Neural cell (in vitro differentiated cells): Measurements from ENCODE around the gene DGKG. TPM values are rescaled to one million over a fixed set of nuclear protein-coding genes. Genes with fewer than 3 reads are reported as not detected.

ENCODE experiments used
- H2AFZ ChIP-seq: fragments of 200-600, 300-800 bp; sonication (generic), shearing (Covaris generic); 2 replicates; pipeline ENCODE4 v1.6.0; 2014; ENCODE audit warnings: low read depth, mild to moderate bottlenecking, antibody characterized with exemption, low read length, moderate library complexity
- H3F3A ChIP-seq: fragments of 200-600 bp; shearing (Covaris generic); 2 replicates; pipeline ENCODE4 v1.6.1; 2016; ENCODE audit warnings: mild to moderate bottlenecking, moderate library complexity, mixed read lengths, antibody characterized with exemption, low read length; ENCODE audit not compliant: insufficient read depth, poor library complexity, severe bottlenecking
- H3K27ac ChIP-seq: fragments of 200-600, 300-800 bp; sonication (generic), shearing (Covaris generic); 2 replicates; pipeline ENCODE4 v1.5.1; 2014; ENCODE audit warnings: mild to moderate bottlenecking, low read length, moderate library complexity
- H3K27me3 ChIP-seq: fragments of 300-800, 200-600 bp; sonication (generic), shearing (Covaris generic); 2 replicates; pipeline ENCODE4 v1.6.0; 2014; ENCODE audit warnings: mild to moderate bottlenecking, low read depth, low read length, moderate library complexity; ENCODE audit not compliant: insufficient read depth
- H3K36me3 ChIP-seq: fragments of 300-800, 200-600 bp; sonication (generic), shearing (Covaris generic); 2 replicates; pipeline ENCODE4 v1.5.1; 2014; ENCODE audit warnings: mild to moderate bottlenecking, antibody characterized with exemption, low read length, moderate library complexity; ENCODE audit not compliant: insufficient read depth
- H3K4me2 ChIP-seq: fragments of 300-800, 200-600 bp; sonication (generic), shearing (Covaris generic); 2 replicates; pipeline ENCODE4 v1.6.0; 2014; ENCODE audit warnings: mild to moderate bottlenecking, low read length
- H3K4me3 ChIP-seq: fragments of 300-800, 200-600 bp; sonication (generic), shearing (Covaris generic); 2 replicates; pipeline ENCODE4 v1.5.1; 2014; ENCODE audit warnings: mild to moderate bottlenecking, low read length, moderate library complexity
- H3K79me2 ChIP-seq: fragments of 200-600 bp; shearing (Covaris generic); replicated peaks from 2 replicates; pipeline ENCODE4 v1.6.0; 2014; ENCODE audit warnings: mild to moderate bottlenecking, low read length, moderate library complexity; ENCODE audit not compliant: insufficient read depth
- H3K9ac ChIP-seq: fragments of 300-800, 200-600 bp; sonication (generic), shearing (Covaris generic); 2 replicates; pipeline ENCODE4 v1.6.1; 2016; ENCODE audit warnings: mild to moderate bottlenecking, low read length, mixed read lengths
- H3K9me2 ChIP-seq: fragments of 200-600 bp; shearing (Covaris generic); 2 replicates; pipeline ENCODE4 v1.6.1; 2016; ENCODE audit warnings: mild to moderate bottlenecking, low read length, mixed read lengths; ENCODE audit not compliant: insufficient read depth
- H3K9me3 ChIP-seq: fragments of 200-600, 300-800 bp; sonication (generic), shearing (Covaris generic); 2 replicates; pipeline ENCODE4 v1.6.1; 2016; ENCODE audit warnings: mild to moderate bottlenecking, mixed run types, low read length, moderate library complexity, mixed read lengths
- H4K20me1 ChIP-seq: fragments of 200-600 bp; shearing (Covaris generic); 2 replicates; pipeline ENCODE4 v1.6.1; 2016; ENCODE audit warnings: mild to moderate bottlenecking, mixed run types; ENCODE audit not compliant: insufficient read depth
- CTCF ChIP-seq: fragments of 450-650 bp; IDR thresholded peaks from 2 replicates; pipeline ENCODE4 v1.5.1; 2014; ENCODE audit warnings: antibody characterized with exemption, mild to moderate bottlenecking, moderate library complexity; ENCODE audit not compliant: poor library complexity, severe bottlenecking
- EP300 ChIP-seq: fragments of 450-650 bp; conservative IDR thresholded peaks from 2 replicates; pipeline ENCODE4 v1.6.1; 2014; ENCODE audit warnings: antibody characterized with exemption, mild to moderate bottlenecking, moderate library complexity; ENCODE audit not compliant: poor library complexity, severe bottlenecking
- EZH2 ChIP-seq: fragments of 200-600, 300-800 bp; shearing (Covaris generic), sonication (generic); IDR thresholded peaks from 2 replicates; pipeline ENCODE4 v1.6.1; 2014; ENCODE audit warnings: antibody characterized with exemption, low read length, borderline replicate concordance, mild to moderate bottlenecking; ENCODE audit not compliant: insufficient read depth, poor library complexity, severe bottlenecking
- MXI1 ChIP-seq: fragments of 450-650 bp; conservative IDR thresholded peaks from 2 replicates; pipeline ENCODE4 v1.6.1; 2014; ENCODE audit warnings: antibody characterized with exemption, mild to moderate bottlenecking; ENCODE audit not compliant: poor library complexity, severe bottlenecking
- POLR2AphosphoS5 ChIP-seq: IDR thresholded peaks from 2 replicates; pipeline ENCODE4 v1.6.1; 2012
- RAD21 ChIP-seq: fragments of 450-650 bp; conservative IDR thresholded peaks from 2 replicates; pipeline ENCODE4 v1.6.1; 2014; ENCODE audit warnings: antibody characterized with exemption, mild to moderate bottlenecking, moderate library complexity
- REST ChIP-seq: IDR thresholded peaks from 2 replicates; pipeline ENCODE4 v1.6.1; 2012; ENCODE audit warnings: borderline replicate concordance
- SMC3 ChIP-seq: fragments of 450-650 bp; conservative IDR thresholded peaks from 2 replicates; pipeline ENCODE4 v1.6.1; 2014; ENCODE audit warnings: antibody characterized with exemption, mild to moderate bottlenecking, moderate library complexity; ENCODE audit not compliant: poor library complexity
- TAF1 ChIP-seq: IDR thresholded peaks from 2 replicates; pipeline ENCODE4 v1.6.1; 2012; ENCODE audit warnings: low read depth
- polyA plus RNA-seq: library from polyadenylated mRNA; depleted of rRNA; stranded (reverse); fragments of >200 nt; gene quantifications from 2 replicates; pipeline ENCODE4 v1.2.3, GENCODE V29; 2014

Gene DGKG
- polyA plus RNA-seq, 1 donor from 2014 or later, result not detected

- TF ChIP-seq REST (no peak), POLR2AphosphoS5 (no peak), SMC3 (no peak), TAF1 (no peak), EP300 (no peak), MXI1 (no peak), EZH2 (no peak), RAD21 (no peak), CTCF (no peak)
- H3F3A ChIP-seq, result no peaks in the 10 kb centered on the region
- no peaks in the 10 kb centered on the region for H3K27me3 ChIP-seq
- no peak overlapping the region for H3K4me2 ChIP-seq
- no peaks in the 10 kb centered on the region for H4K20me1 ChIP-seq
- no peaks in the 10 kb centered on the region for H3K36me3 ChIP-seq
- H3K9ac ChIP-seq, result no peak overlapping the region
- H3K79me2 ChIP-seq, result no peaks in the 10 kb centered on the region
- no peaks in the 10 kb centered on the region for H3K9me3 ChIP-seq
- H3K4me3 ChIP-seq, result no peak overlapping the region
- H3K9me2 ChIP-seq, result no peaks in the 10 kb centered on the region
- H2AFZ ChIP-seq, result no peak overlapping the region
- H3K27ac ChIP-seq, result no peak overlapping the region
Measured at GRCh38 chr3:186164696-186165095, 197.3 kb downstream of the DGKG start.

- Histone ChIP-seq H4K20me1 (no peaks in the 10 kb centered on the region), H2AFZ (no peak overlapping the region), H3K4me3 (no peak overlapping the region), H3F3A (no peaks in the 10 kb centered on the region), H3K9ac (no peak overlapping the region), H3K4me2 (no peak overlapping the region), H3K36me3 (no peaks in the 10 kb centered on the region), H3K79me2 (no peaks in the 10 kb centered on the region), H3K9me3 (no peaks in the 10 kb centered on the region), H3K9me2 (no peaks in the 10 kb centered on the region), H3K27ac (no peak overlapping the region), H3K27me3 (no peaks in the 10 kb centered on the region)
- TF ChIP-seq REST (no peak), POLR2AphosphoS5 (no peak)
Measured at GRCh38 chr3:186162221-186162620, 199.8 kb downstream of the DGKG start.
